GM23338 (cell line): Measurements from ENCODE around the gene ADGRD2. TPM values are rescaled to one million over a fixed set of nuclear protein-coding genes. Genes with fewer than 3 reads are reported as not detected.

Experiments used
- ATAC-seq: fragments of 200-7000 bp; cut with Tn5 transposase; 3 replicates; pipeline ENCODE4 v1.9.1; 2020
- DNase-seq: peaks from one replicate; pipeline ENCODE4 v3.0.0-alpha.2; 2015; ENCODE audit warnings: low spot score
- H2AFZ ChIP-seq: fragments of 200-600 bp; sonication (generic); 2 replicates; pipeline ENCODE4 v1.8.0; 2016; ENCODE audit warnings: antibody characterized with exemption, mild to moderate bottlenecking, moderate library complexity
- H3F3A ChIP-seq: fragments of 200-600 bp; sonication (generic); replicated peaks from 2 replicates; pipeline ENCODE4 v1.8.0; 2017; ENCODE audit warnings: antibody characterized with exemption, mixed run types, low read depth
- H3K27ac ChIP-seq: fragments of 200-600 bp; sonication (generic); 2 replicates; pipeline ENCODE4 v1.6.1; 2016; ENCODE audit warnings: low read depth
- H3K27me3 ChIP-seq: fragments of 200-600 bp; sonication (generic); 2 replicates; pipeline ENCODE4 v1.8.0; 2016; ENCODE audit warnings: mild to moderate bottlenecking, mixed run types, moderate library complexity; ENCODE audit not compliant: insufficient read depth
- H3K36me3 ChIP-seq: fragments of 200-600 bp; sonication (generic); 2 replicates; pipeline ENCODE4 v1.8.0; 2016; ENCODE audit warnings: mild to moderate bottlenecking; ENCODE audit not compliant: insufficient read depth
- H3K4me1 ChIP-seq: fragments of 200-600 bp; sonication (generic); 2 replicates; pipeline ENCODE4 v1.8.0; 2016; ENCODE audit warnings: mild to moderate bottlenecking, moderate library complexity; ENCODE audit not compliant: insufficient read depth
- H3K4me2 ChIP-seq: fragments of 200-600 bp; sonication (generic); 2 replicates; pipeline ENCODE4 v1.7.1; 2017; ENCODE audit warnings: mixed run types
- H3K4me3 ChIP-seq: fragments of 200-600 bp; sonication (generic); 2 replicates; pipeline ENCODE4 v1.6.1; 2016; ENCODE audit warnings: mixed run types
- H3K79me2 ChIP-seq: fragments of 200-600 bp; sonication (generic); replicated peaks from 2 replicates; pipeline ENCODE4 v1.8.0; 2017; ENCODE audit warnings: mild to moderate bottlenecking; ENCODE audit not compliant: insufficient read depth
- H3K9me2 ChIP-seq: fragments of 200-600 bp; sonication (generic); 2 replicates; pipeline ENCODE4 v1.8.0; 2017; ENCODE audit not compliant: insufficient read depth
- H4K20me1 ChIP-seq: fragments of 200-600 bp; sonication (generic); replicated peaks from 2 replicates; pipeline ENCODE4 v1.8.0; 2017; ENCODE audit warnings: mild to moderate bottlenecking; ENCODE audit not compliant: insufficient read depth
- H3K27ac Mint-ChIP-seq: 2 replicates; pipeline ENCODE4 v1.8.0; 2020; ENCODE audit warnings: inconsistent platforms, mild to moderate bottlenecking, moderate library complexity, mixed read lengths
- H3K27me3 Mint-ChIP-seq: 3 replicates; pipeline ENCODE4 v1.8.0; 2022; ENCODE audit warnings: low read depth, mild to moderate bottlenecking, moderate library complexity, mixed read lengths, inconsistent platforms; ENCODE audit not compliant: insufficient read depth, poor library complexity
- H3K36me3 Mint-ChIP-seq: 3 replicates; pipeline ENCODE4 v1.8.0; 2021; ENCODE audit warnings: low read depth, mild to moderate bottlenecking, inconsistent platforms, moderate library complexity, mixed read lengths
- H3K4me1 Mint-ChIP-seq: 3 replicates; pipeline ENCODE4 v1.8.0; 2020; ENCODE audit warnings: mild to moderate bottlenecking, inconsistent platforms, mixed read lengths
- H3K4me3 Mint-ChIP-seq: 3 replicates; pipeline ENCODE4 v1.8.0; 2021; ENCODE audit warnings: moderate library complexity, mild to moderate bottlenecking, inconsistent platforms, mixed read lengths
- H3K9me3 Mint-ChIP-seq: 3 replicates; pipeline ENCODE4 v1.8.0; 2020; ENCODE audit warnings: moderate library complexity, mild to moderate bottlenecking, inconsistent platforms, mixed read lengths
- CTCF ChIP-seq, 2 experiments: fragments of 200-600 bp in 1 of 2; sonication (generic) in 1 of 2; conservative IDR thresholded peaks; 2 replicates each; pipeline versions ENCODE4 v1.5.1 to v1.6.1; 2016 to 2017; ENCODE audit warnings: antibody characterized with exemption in 2 of 2, low read depth in 2 of 2, mild to moderate bottlenecking in 2 of 2, moderate library complexity in 1 of 2
- ETS1 ChIP-seq: IDR thresholded peaks from 2 replicates; pipeline ENCODE4 v1.6.1; 2016; ENCODE audit warnings: antibody characterized with exemption
- EZH2phosphoT487 ChIP-seq: fragments of 200-600 bp; sonication (generic); IDR thresholded peaks from one replicate; pipeline ENCODE4 v1.8.1; 2018; ENCODE audit warnings: antibody characterized with exemption; ENCODE audit not compliant: unreplicated experiment
- ZNF114 ChIP-seq: fragments of 250-450 bp; sonication (Bioruptor Pico); IDR thresholded peaks from 2 replicates; pipeline ENCODE4 v1.5.0; 2020; ENCODE audit warnings: mild to moderate bottlenecking, moderate library complexity
- ZNF331 ChIP-seq: fragments of 250-450 bp; sonication (Bioruptor Pico); IDR thresholded peaks from 2 replicates; pipeline ENCODE4 v1.5.0; 2020; ENCODE audit warnings: low read depth, mild to moderate bottlenecking, moderate library complexity
- ZNF462 ChIP-seq: fragments of 250-450 bp; sonication (Bioruptor Pico); IDR thresholded peaks from 2 replicates; pipeline ENCODE4 v1.5.0; 2020; ENCODE audit warnings: mild to moderate bottlenecking, moderate library complexity
- polyA plus RNA-seq: library from polyadenylated mRNA; unstranded; fragments of >200 nt; fragmentation: Nextera tagmentation; extraction: Ambion mirVana; gene quantifications from 2 replicates; pipeline ENCODE4 v1.2.1, GENCODE V29; 2016
- total RNA-seq: library from RNA; depleted of rRNA; stranded (reverse); fragments of >200 nt; shearing (Covaris generic); gene quantifications from 2 replicates; pipeline ENCODE4 v1.2.3, GENCODE V29; 2014

Gene ADGRD2
- total and polyA plus RNA-seq, 2 experiments from 2014 or later, result 0.45 to 0.78 TPM

GRCh38 chr9:124483481-124483880 is 33.2 kb downstream of the ADGRD2 start (continued):
- TF ChIP-seq ZNF462, result no peak

- peaks cover 28% of the 10 kb centered on the region for H3K27me3 Mint-ChIP-seq
- H3K4me3 Mint-ChIP-seq, result no peak overlapping the region
- ATAC-seq (no peak), DNase-seq (no peak)
- no peaks in the 10 kb centered on the region for H4K20me1 ChIP-seq
- no peaks in the 10 kb centered on the region for H3K9me3 Mint-ChIP-seq
- H2AFZ ChIP-seq, result no peak overlapping the region
- no peaks in the 10 kb centered on the region for H3K36me3 ChIP-seq
- H3K79me2 ChIP-seq, result no peaks in the 10 kb centered on the region
- H3K27me3 ChIP-seq, result peaks cover 18% of the 10 kb centered on the region
- peaks cover 33% of the 10 kb centered on the region for H3K4me1 Mint-ChIP-seq
- no peaks in the 10 kb centered on the region for H3K9me2 ChIP-seq
- H3K4me1 ChIP-seq, result peaks cover 22% of the 10 kb centered on the region
- no peak overlapping the region for H3K27ac ChIP-seq
- no peak overlapping the region for H3K4me3 ChIP-seq
- 0 out of 2 replicates have a peak, but pooled peaks cover 3% of the 10 kb centered on the region for H3F3A ChIP-seq
- H3K27ac Mint-ChIP-seq, result no peak overlapping the region
- no peak overlapping the region for H3K4me2 ChIP-seq
- no peaks in the 10 kb centered on the region; the same call in 2 of the 3 replicates for H3K36me3 Mint-ChIP-seq
- TF ChIP-seq ETS1 (no peak), ZNF114 (CRISPR knock-in tag) (no peak), CTCF (conservative IDR thresholded peaks at IDR 0.05; ENCODE audit: low read depth in 2 of 2) (no peak), ZNF462 (no peak), EZH2phosphoT487 (no peak), ZNF331 (CRISPR knock-in tag) (no peak)
Observed at GRCh38 chr9:124485201-124485600, 35.0 kb downstream of the ADGRD2 start.
